ENCODE measurements around the gene BAZ2B. TPM values are rescaled to one million over a fixed set of nuclear protein-coding genes. Genes with fewer than 3 reads are reported as not detected.

The BAZ2B gene
- total RNA-seq, 1 experiment from 2014 or later, result 33.0 TPM

GRCh38 chr2:159658881-159659873 is 42.8 kb upstream of the BAZ2B start:
- peaks cover 11% of the 10 kb centered on the region for H3K9me3 Mint-ChIP-seq
- ChIA-PET POLR2A (no interaction called here), CTCF (no interaction called here)
- ATAC-seq (no peak), DNase-seq (ENCODE audit: low spot score) (no peak)
- no peak overlapping the region for H3K4me3 Mint-ChIP-seq
- no peak for TF ChIP-seq ZSCAN18 (CRISPR knock-in tag; IDR thresholded peaks at IDR 0.05)
- TF ChIP-seq RORB (CRISPR knock-in tag; IDR thresholded peaks at IDR 0.05), result no peak
- no peak for TF ChIP-seq ZMAT4 (CRISPR knock-in tag; IDR thresholded peaks at IDR 0.05)
- no peak for TF ChIP-seq FOXK1 (CRISPR knock-in tag; IDR thresholded peaks at IDR 0.05)
- TF ChIP-seq JUN (CRISPR knock-in tag; IDR thresholded peaks at IDR 0.05), result no peak
- no peak for TF ChIP-seq ATF3 (CRISPR knock-in tag; conservative IDR thresholded peaks at IDR 0.05)
- TF ChIP-seq ATF2 (CRISPR knock-in tag; IDR thresholded peaks at IDR 0.05; ENCODE audit: borderline replicate concordance, low read depth), result no peak
- TF ChIP-seq SP1 (CRISPR knock-in tag; conservative IDR thresholded peaks at IDR 0.05), result no peak
- no peak for TF ChIP-seq ZNF423 (CRISPR knock-in tag; IDR thresholded peaks at IDR 0.05)
- TF ChIP-seq ZNF121 (CRISPR knock-in tag; IDR thresholded peaks at IDR 0.05), result no peak
- no peak for TF ChIP-seq FOXP1 (CRISPR knock-in tag; IDR thresholded peaks at IDR 0.05; ENCODE audit: borderline replicate concordance)
- TF ChIP-seq KAT7 (CRISPR knock-in tag; IDR thresholded peaks at IDR 0.05; ENCODE audit: borderline replicate concordance), result no peak
- TF ChIP-seq E2F4 (CRISPR knock-in tag; IDR thresholded peaks at IDR 0.05; ENCODE audit: borderline replicate concordance, low read depth), result no peak
- TF ChIP-seq NFYB (CRISPR knock-in tag; conservative IDR thresholded peaks at IDR 0.05; ENCODE audit: low read depth), result no peak
- no peak for TF ChIP-seq USF1 (CRISPR knock-in tag; IDR thresholded peaks at IDR 0.05)
- no peak for TF ChIP-seq MXD4 (CRISPR knock-in tag; IDR thresholded peaks at IDR 0.05; ENCODE audit: borderline replicate concordance)
- no peak for TF ChIP-seq ZNF219 (CRISPR knock-in tag; IDR thresholded peaks at IDR 0.05; ENCODE audit: borderline replicate concordance)
- no peak for TF ChIP-seq TEAD1 (CRISPR knock-in tag; IDR thresholded peaks at IDR 0.05)
- no peak for TF ChIP-seq ZNF416 (CRISPR knock-in tag; IDR thresholded peaks at IDR 0.05)
- H3K27me3 Mint-ChIP-seq (ENCODE audit: low read depth), result no peaks in the 10 kb centered on the region
- no peak overlapping the region for H3K27ac Mint-ChIP-seq
- H3K4me1 Mint-ChIP-seq, result peaks cover 12% of the 10 kb centered on the region
- no peaks in the 10 kb centered on the region for H3K36me3 Mint-ChIP-seq

GRCh38 chr2:159653962-159654361 is 37.6 kb upstream of the BAZ2B start:
- no peaks in the 10 kb centered on the region for H3K27me3 Mint-ChIP-seq (ENCODE audit: low read depth)

More at GRCh38 chr2:159653962-159654361, 37.6 kb upstream of the BAZ2B start:
- ChIA-PET CTCF (no interaction called here), POLR2A (no interaction called here)
- Mint-ChIP-seq H3K27ac (no peak overlapping the region), H3K4me3 (no peak overlapping the region), H3K9me3 (peaks cover 23% of the 10 kb centered on the region), H3K4me1 (peaks cover 12% of the 10 kb centered on the region), H3K36me3 (peaks cover 7% of the 10 kb centered on the region; the same call in 1 of the 2 replicates)
- ATAC-seq, result no peak
- TF ChIP-seq CREM (CRISPR knock-in tag; IDR thresholded peaks at IDR 0.05) (no peak), PRRX2 (CRISPR knock-in tag; IDR thresholded peaks at IDR 0.05) (no peak)
- DNase-seq (ENCODE audit: low spot score), result no peak

All from WTC11 (cell line).